Suppressor macrophage treated with lipopolysaccharide for 4 hours (primary cell): ENCODE results near the gene DOK7.

Source experiments
- DNase-seq: peaks from one replicate; pipeline ENCODE4 v3.0.0-alpha.2; 2020

DOK7 gene

GRCh38 chr4:3462790-3463415 lies at the start of gene DOK7:
TSS of gene DOK7 (plus strand) at chr4:3463306. CDS start at chr4:3463376, 70 bp downstream.
- peak; percentile 20 for DNase-seq

- DNase-seq: no peak
Observed at GRCh38 chr4:3413675-3414420, 49.3 kb upstream of the DOK7 start.

- peak; percentile 62 for DNase-seq
Observed at GRCh38 chr4:3414421-3415279, 48.5 kb upstream of the DOK7 start.

- no peak for DNase-seq
Observed at GRCh38 chr4:3415471-3416141, 47.5 kb upstream of the DOK7 start.

- DNase-seq: no peak
Observed at GRCh38 chr4:3416270-3416669, 46.8 kb upstream of the DOK7 start.

GRCh38 chr4:3416821-3417221 lies 46.3 kb upstream of the DOK7 start:
- DNase-seq: no peak

GRCh38 chr4:3417448-3417847 lies 45.7 kb upstream of the DOK7 start:
- no peak for DNase-seq

- no peak for DNase-seq
Observed at GRCh38 chr4:3418029-3418762, 44.9 kb upstream of the DOK7 start.

- no peak for DNase-seq
Observed at GRCh38 chr4:3419836-3420605, 43.1 kb upstream of the DOK7 start.

- DNase-seq: no peak
Observed at GRCh38 chr4:3420606-3420955, 42.5 kb upstream of the DOK7 start.

- no peak for DNase-seq
Observed at GRCh38 chr4:3420956-3421355, 42.1 kb upstream of the DOK7 start.

- no peak for DNase-seq
Observed at GRCh38 chr4:3421470-3421869, 41.6 kb upstream of the DOK7 start.

GRCh38 chr4:3422241-3422801 lies 40.8 kb upstream of the DOK7 start:
- no peak for DNase-seq

- no peak for DNase-seq
Observed at GRCh38 chr4:3422808-3423297, 40.3 kb upstream of the DOK7 start.

GRCh38 chr4:3423406-3423805 lies 39.7 kb upstream of the DOK7 start:
- DNase-seq: no peak

- DNase-seq: no peak
Observed at GRCh38 chr4:3423952-3424351, 39.2 kb upstream of the DOK7 start.

- DNase-seq: no peak
Observed at GRCh38 chr4:3424522-3425095, 38.5 kb upstream of the DOK7 start.

- DNase-seq: no peak
Observed at GRCh38 chr4:3426465-3427133, 36.5 kb upstream of the DOK7 start.

- no peak for DNase-seq
Observed at GRCh38 chr4:3427134-3427476, 36.0 kb upstream of the DOK7 start.

- no peak for DNase-seq
Observed at GRCh38 chr4:3427706-3428446, 35.2 kb upstream of the DOK7 start.
